MM.1S (cell line): ENCODE results near the gene FBXL19.

Experiments used
- CTCF ChIP-seq: fragments of 300-600 bp; sonication (generic); IDR thresholded peaks from 2 replicates; pipeline ENCODE4 v1.5.1; 2016; ENCODE audit warnings: antibody characterized with exemption, low read length, mixed read lengths
- EZH2phosphoT487 ChIP-seq: fragments of 300-600 bp; sonication (generic); IDR thresholded peaks from 2 replicates; pipeline ENCODE4 v1.6.1; 2018; ENCODE audit warnings: antibody characterized with exemption, low read length

GRCh38 chr16:30899794-30900193, 23.6 kb upstream of the FBXL19 start:
- TF ChIP-seq CTCF (no peak), EZH2phosphoT487 (no peak)
